Sigmoid colon (tissue), 4 donors: ENCODE measurements around the gene DDI2.

Experiments
- POLR2A ChIP-seq, 2 donors: fragments of 450-650 bp; IDR thresholded peaks; one replicate each; pipeline ENCODE4 v1.6.1; 2016; ENCODE audit warnings: antibody characterized with exemption in 2 of 2, mild to moderate bottlenecking in 2 of 2, moderate library complexity in 2 of 2
- POLR2AphosphoS5 ChIP-seq, 4 donors: sonication (generic); formaldehyde crosslinking; IDR thresholded peaks; one replicate each; pipeline ENCODE4 v1.6.1; 2017; ENCODE audit warnings: antibody characterized with exemption in 4 of 4
- TF ChIP-seq, protein P1 (sequence below), 4 experiments: fragments of 450-650 bp in 3 of 4; fragments of 200-600 bp in 1 of 4; IDR thresholded peaks; one replicate each; pipeline ENCODE4 v1.5.1; 2016 to 2019; ENCODE audit warnings: antibody characterized with exemption in 4 of 4, mild to moderate bottlenecking in 3 of 4, moderate library complexity in 2 of 4

DNA sequence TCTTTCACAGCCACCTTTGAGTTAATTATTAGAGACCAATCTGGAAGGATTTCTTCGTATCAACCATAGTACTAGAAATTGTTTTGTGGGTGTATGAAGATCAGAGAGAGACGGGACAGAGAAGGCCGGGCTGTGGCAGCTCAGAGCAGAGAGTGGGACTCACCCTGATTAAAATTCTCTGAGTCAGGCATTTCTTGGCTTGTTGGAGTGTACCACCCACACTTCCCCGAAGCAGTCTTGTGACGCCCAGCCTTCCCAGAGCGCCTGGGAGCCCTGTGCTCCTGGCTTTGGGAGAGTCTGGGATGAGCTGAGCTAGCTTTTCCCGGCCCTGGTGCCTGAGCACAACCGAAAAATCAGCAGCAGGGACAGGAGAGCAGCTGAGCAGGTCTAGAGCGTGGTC, 86.3 kb downstream of the DDI2 start:
- TF ChIP-seq, protein P1, sequence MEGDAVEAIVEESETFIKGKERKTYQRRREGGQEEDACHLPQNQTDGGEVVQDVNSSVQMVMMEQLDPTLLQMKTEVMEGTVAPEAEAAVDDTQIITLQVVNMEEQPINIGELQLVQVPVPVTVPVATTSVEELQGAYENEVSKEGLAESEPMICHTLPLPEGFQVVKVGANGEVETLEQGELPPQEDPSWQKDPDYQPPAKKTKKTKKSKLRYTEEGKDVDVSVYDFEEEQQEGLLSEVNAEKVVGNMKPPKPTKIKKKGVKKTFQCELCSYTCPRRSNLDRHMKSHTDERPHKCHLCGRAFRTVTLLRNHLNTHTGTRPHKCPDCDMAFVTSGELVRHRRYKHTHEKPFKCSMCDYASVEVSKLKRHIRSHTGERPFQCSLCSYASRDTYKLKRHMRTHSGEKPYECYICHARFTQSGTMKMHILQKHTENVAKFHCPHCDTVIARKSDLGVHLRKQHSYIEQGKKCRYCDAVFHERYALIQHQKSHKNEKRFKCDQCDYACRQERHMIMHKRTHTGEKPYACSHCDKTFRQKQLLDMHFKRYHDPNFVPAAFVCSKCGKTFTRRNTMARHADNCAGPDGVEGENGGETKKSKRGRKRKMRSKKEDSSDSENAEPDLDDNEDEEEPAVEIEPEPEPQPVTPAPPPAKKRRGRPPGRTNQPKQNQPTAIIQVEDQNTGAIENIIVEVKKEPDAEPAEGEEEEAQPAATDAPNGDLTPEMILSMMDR (IDR thresholded peaks at IDR 0.05), result no peak
- TF ChIP-seq POLR2AphosphoS5 (IDR thresholded peaks at IDR 0.05) (peak in 3 of 4 donors; percentile 61 to 87 (median 67)), POLR2A (IDR thresholded peaks at IDR 0.05) (no peak)
